Skeletal muscle satellite cell (primary cell): ENCODE measurements around the gene ANKS1A.

ENCODE experiments used
- H3K27me3 ChIP-seq: 2 replicates; pipeline ENCODE4 v1.7.0; 2013; ENCODE audit warnings: low read length; ENCODE audit not compliant: control insufficient read depth, insufficient read depth
- H3K36me3 ChIP-seq: 2 replicates; pipeline ENCODE4 v1.7.0; 2013; ENCODE audit warnings: mild to moderate bottlenecking, control low read depth, low read length; ENCODE audit not compliant: insufficient read depth
- H3K4me1 ChIP-seq: 2 replicates; pipeline ENCODE4 v1.7.0; 2013; ENCODE audit warnings: low read length; ENCODE audit not compliant: control insufficient read depth, insufficient read depth
- H3K4me2 ChIP-seq: 2 replicates; pipeline ENCODE4 v1.7.0; 2013; ENCODE audit warnings: mild to moderate bottlenecking, low read length
- H3K4me3 ChIP-seq: 2 replicates; pipeline ENCODE4 v1.7.0; 2013; ENCODE audit warnings: low read length
- H3K9ac ChIP-seq: 2 replicates; pipeline ENCODE4 v1.7.0; 2013; ENCODE audit warnings: mild to moderate bottlenecking, low read depth, low read length, moderate library complexity
- H3K9me3 ChIP-seq: replicated peaks from 2 replicates; pipeline ENCODE4 v1.7.0; 2013; ENCODE audit warnings: mild to moderate bottlenecking, control low read depth, low read length

The ANKS1A gene

GRCh38 chr6:35073211-35073610, 184.2 kb downstream of the ANKS1A start:
- Histone ChIP-seq H3K36me3 (no peaks in the 10 kb centered on the region), H3K4me2 (no peak overlapping the region), H3K9me3 (no peaks in the 10 kb centered on the region), H3K9ac (no peak overlapping the region), H3K27me3 (no peaks in the 10 kb centered on the region), H3K4me3 (no peak overlapping the region), H3K4me1 (no peaks in the 10 kb centered on the region)

GRCh38 chr6:35073766-35074471, 184.9 kb downstream of the ANKS1A start:
- no peak overlapping the region for H3K9ac ChIP-seq
- H3K36me3 ChIP-seq, result no peaks in the 10 kb centered on the region
- no peak overlapping the region for H3K4me2 ChIP-seq
- no peak overlapping the region for H3K4me3 ChIP-seq
- H3K4me1 ChIP-seq, result no peaks in the 10 kb centered on the region
- no peaks in the 10 kb centered on the region for H3K9me3 ChIP-seq
- no peaks in the 10 kb centered on the region for H3K27me3 ChIP-seq

DNA sequence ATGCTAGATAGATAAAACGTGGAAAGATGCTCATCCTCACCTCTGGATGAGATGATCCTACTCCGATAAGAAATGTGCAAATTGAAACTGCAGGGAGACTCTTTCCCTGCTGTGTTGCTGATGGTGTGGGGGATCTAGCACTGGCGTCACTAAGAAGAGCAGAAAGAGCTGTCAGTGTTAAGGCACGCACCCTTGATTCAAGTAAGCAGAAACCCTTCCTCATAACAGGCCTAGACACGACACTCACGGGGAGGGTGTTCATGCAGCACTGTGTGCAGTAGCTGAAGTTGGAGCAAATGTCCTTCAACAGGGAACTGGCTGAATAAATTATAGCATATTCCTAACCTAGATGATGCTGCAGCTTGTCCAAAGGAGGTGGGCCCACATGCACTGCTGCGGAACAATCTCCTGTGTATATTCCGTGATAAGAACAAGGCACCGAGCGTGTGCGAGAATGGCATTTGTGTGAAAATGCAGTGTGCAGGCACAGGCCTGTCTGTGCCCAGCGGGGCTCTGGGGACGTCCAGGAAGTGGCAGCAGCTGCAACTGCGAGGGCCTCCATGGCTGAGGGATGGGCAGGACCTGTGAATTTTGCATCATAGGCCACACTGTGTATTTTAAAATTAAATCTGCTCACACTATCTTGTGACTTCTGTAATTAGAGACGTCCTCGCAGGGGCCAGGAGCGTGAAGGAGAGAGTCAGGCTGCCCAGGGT, 188.1 kb downstream of the ANKS1A start:
- Histone ChIP-seq H3K9me3 (no peaks in the 10 kb centered on the region), H3K27me3 (no peaks in the 10 kb centered on the region), H3K9ac (no peak overlapping the region), H3K4me3 (no peak overlapping the region), H3K4me1 (no peaks in the 10 kb centered on the region), H3K36me3 (no peaks in the 10 kb centered on the region), H3K4me2 (no peak overlapping the region)

DNA sequence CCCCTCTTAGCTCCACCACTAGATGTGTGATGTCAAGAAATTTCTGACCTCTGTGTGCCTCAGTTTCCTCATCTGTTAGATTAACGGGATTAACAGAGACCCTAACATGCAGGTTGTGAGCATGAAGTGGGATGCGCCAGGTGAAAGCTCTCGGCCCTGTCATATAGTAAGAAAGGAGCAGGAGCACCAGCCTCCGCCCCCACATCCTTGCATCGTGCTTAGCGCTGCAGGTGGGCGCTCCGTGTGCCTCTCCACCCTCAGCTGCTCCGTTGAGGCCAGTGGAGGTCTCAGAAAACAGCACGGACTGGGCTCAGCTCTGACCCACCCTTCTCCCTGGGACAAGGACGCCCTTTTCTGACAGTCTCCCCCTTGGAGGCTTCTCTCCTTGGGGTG, 188.7 kb downstream of the ANKS1A start:
- Histone ChIP-seq H3K4me2 (no peak overlapping the region), H3K36me3 (no peaks in the 10 kb centered on the region), H3K4me3 (no peak overlapping the region), H3K9me3 (no peaks in the 10 kb centered on the region), H3K9ac (no peak overlapping the region), H3K27me3 (no peaks in the 10 kb centered on the region), H3K4me1 (no peaks in the 10 kb centered on the region)

DNA sequence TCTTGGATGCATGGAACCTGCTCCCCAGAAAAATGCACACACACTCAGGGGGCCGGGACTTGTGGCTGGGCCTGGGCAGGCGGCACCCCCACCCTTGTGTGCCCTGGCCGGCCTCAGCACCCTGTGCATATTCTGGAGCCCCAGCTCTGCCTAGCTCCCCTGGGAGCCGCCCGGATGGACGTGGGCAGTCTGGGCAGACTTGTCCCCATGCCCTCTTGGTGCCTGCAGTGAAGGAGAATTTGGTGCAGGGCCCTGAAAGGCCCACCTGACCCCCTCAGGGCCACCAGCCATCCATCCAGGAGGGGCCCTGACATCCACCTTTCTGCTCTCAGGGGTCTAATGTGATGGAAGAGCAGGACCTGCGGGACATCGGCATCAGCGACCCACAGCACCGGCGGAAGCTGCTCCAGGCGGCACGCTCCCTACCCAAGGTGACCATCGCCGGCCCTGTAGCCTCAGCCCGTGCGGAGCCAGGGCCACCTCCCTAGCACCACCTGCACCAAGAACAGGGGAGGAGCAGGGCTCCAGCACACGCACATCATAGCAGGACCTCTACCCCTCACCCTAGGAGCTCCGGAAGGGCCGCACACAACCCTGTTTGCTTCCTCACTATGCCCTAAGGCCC, 189.3 kb downstream of the ANKS1A start:
- no peaks in the 10 kb centered on the region for H3K27me3 ChIP-seq
- H3K4me1 ChIP-seq, result no peaks in the 10 kb centered on the region
- H3K4me3 ChIP-seq, result no peak overlapping the region
- H3K9me3 ChIP-seq, result no peaks in the 10 kb centered on the region
- no peak overlapping the region for H3K9ac ChIP-seq
- peaks cover 4% of the 10 kb centered on the region for H3K36me3 ChIP-seq
- H3K4me2 ChIP-seq, result no peak overlapping the region

DNA sequence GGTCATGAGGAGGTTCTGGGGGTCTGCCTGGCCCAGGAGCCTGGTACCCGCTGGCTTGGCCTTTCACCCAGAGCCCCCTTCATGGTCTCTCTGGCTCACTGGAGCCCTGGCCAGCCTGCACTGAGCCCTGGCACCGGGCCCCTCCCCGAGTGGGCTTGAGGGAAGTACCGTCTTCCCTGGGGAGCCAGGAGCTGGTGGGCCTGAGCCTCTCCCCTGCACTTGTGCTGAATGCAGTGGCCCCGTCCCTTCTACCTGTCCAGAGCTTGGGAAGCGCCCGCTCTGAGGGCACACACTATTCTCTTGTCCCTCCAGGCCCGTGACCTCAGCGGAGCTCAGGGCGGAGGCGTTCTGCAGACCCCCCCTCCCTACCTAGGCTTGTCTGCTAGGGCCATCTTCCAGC, 189.8 kb downstream of the ANKS1A start:
- H3K9me3 ChIP-seq, result no peaks in the 10 kb centered on the region
- no peaks in the 10 kb centered on the region for H3K4me1 ChIP-seq
- no peaks in the 10 kb centered on the region for H3K27me3 ChIP-seq
- H3K4me2 ChIP-seq, result no peak overlapping the region
- H3K36me3 ChIP-seq, result peaks cover 5% of the 10 kb centered on the region
- no peak overlapping the region for H3K9ac ChIP-seq
- H3K4me3 ChIP-seq, result no peak overlapping the region

GRCh38 chr6:35079311-35080000, 190.4 kb downstream of the ANKS1A start:
- Histone ChIP-seq H3K36me3 (peaks cover 5% of the 10 kb centered on the region), H3K27me3 (no peaks in the 10 kb centered on the region)

DNA sequence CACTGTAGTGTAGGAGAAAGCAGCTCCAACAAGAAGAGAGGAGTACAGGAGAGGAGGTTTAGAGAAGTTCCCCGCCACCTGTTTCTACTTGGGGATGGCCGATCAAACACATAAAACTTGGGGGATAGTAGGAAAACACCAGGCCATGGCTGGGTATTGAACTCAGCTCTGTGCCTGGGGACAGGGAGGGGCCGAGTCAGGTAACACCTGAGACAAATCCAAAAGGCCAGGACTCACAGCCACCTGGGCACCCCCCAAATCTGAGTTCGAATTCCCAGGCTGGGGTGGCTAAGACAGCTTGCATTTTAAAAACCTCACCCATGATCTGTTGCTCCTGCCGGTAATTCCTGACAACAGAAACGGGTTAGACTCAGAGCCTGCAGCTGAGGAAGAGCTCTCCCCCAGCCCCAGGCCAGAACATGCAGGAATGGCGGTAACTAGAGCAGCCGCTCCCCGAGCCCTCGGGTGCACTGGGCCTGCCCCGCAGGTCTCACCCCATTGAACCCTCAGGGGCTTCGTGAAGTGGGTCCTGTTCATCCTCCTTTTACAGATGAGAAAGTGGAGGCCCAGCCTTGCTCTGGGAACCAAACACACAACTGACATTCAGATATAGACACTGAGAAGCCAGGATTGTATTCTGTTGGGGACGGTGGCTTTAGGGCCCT, 191.1 kb downstream of the ANKS1A start:
- Histone ChIP-seq H3K4me2 (no peak overlapping the region), H3K9me3 (no peaks in the 10 kb centered on the region), H3K27me3 (no peaks in the 10 kb centered on the region), H3K4me1 (no peaks in the 10 kb centered on the region), H3K4me3 (no peak overlapping the region), H3K9ac (no peak overlapping the region), H3K36me3 (peaks cover 5% of the 10 kb centered on the region)

More at GRCh38 chr6:35079311-35080000, 190.4 kb downstream of the ANKS1A start:
- Histone ChIP-seq H3K4me3 (no peak overlapping the region), H3K9ac (no peak overlapping the region), H3K4me1 (no peaks in the 10 kb centered on the region), H3K9me3 (no peaks in the 10 kb centered on the region), H3K4me2 (no peak overlapping the region)

GRCh38 chr6:35080821-35081425, 191.9 kb downstream of the ANKS1A start:
- H3K4me2 ChIP-seq, result no peak overlapping the region
- H3K9ac ChIP-seq, result no peak overlapping the region
- no peaks in the 10 kb centered on the region for H3K4me1 ChIP-seq
- H3K36me3 ChIP-seq, result peaks cover 5% of the 10 kb centered on the region
- no peaks in the 10 kb centered on the region for H3K27me3 ChIP-seq
- no peak overlapping the region for H3K4me3 ChIP-seq
- H3K9me3 ChIP-seq, result no peaks in the 10 kb centered on the region

DNA sequence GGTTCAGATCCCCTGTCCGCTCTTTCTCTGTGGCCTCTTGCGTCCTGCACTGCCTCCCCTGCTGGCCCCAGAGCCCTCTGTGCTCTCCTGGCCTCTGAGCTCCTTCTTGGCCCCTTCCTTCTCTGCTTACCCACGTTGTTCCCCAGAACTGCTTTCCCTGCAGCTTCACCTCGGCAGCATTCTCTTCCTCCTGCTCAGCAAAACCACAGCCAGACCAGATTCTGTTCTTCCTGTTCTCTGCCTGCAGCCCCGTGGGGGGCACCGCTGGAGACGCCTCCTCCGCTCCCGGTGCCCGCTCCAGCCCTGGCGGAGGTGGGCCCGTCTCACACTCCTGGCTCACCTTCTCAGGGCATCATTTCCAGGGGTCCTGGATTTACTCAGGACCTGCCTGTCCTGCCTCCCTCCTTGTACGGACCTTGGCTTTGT, 192.4 kb downstream of the ANKS1A start:
- H3K9me3 ChIP-seq, result no peaks in the 10 kb centered on the region
- H3K4me3 ChIP-seq, result no peak overlapping the region
- H3K9ac ChIP-seq, result no peak overlapping the region
- H3K4me1 ChIP-seq, result no peaks in the 10 kb centered on the region
- H3K4me2 ChIP-seq, result no peak overlapping the region
- no peaks in the 10 kb centered on the region for H3K27me3 ChIP-seq
- peaks cover 8% of the 10 kb centered on the region for H3K36me3 ChIP-seq
